DMS153 treated with DMSO at 0.1 percent for 48 hours (cell line): ENCODE results near the gene AP5S1.
A peak's percentile ranks its signal among the peaks of the same experiment; 100 is the strongest.
"Not testable (repeated sequence)": the region's sequence is repeated elsewhere in the genome, so short reads cannot be mapped to it uniquely, and the experiment has no call there.

Experiments used
- DNase-seq: peaks from one replicate; lab custom pipeline; 2025; ENCODE audit not compliant: unreplicated experiment; lab: John Stamatoyannopoulos, UW

AP5S1 gene

DNA sequence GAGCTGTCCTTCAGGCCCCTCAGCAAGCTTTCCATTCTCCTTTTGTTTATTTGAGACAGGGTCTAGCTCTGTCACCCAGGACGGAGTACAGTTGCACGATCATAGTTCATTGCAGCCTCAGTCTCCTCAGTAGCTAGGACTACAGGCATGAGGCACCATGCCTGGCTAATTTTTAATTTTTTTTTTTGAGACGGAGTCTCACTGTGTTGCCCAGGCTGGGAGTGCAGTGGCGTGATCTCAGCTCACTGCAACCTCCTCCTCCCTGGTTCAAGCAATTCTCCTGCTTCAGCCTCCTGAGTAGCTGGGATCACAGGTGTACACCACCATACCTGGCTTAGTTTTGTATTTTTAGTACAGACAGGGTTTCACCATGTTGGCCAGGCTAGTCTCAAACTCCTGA lies 31.1 kb upstream of the AP5S1 start:
- DNase-seq: not testable (repeated sequence)

DNA sequence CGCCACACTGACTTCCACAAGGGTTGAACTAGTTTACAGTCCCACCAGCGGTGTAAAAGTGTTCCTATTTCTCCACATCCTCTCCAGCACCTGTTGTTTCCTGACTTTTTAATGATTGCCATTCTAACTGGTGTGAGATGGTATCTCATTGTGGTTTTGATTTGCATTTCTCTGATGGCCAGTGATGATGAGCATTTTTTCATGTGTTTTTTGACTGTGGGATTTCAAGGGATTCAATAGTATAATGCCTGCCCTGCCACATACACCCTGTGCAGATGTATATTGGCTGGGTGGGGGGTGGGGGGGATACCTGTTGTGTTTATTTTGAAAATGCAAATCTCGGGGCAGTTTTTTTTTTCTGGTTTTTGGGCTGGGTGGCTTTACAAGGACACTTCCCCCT lies 26.2 kb upstream of the AP5S1 start:
- not testable (repeated sequence) for DNase-seq

DNA sequence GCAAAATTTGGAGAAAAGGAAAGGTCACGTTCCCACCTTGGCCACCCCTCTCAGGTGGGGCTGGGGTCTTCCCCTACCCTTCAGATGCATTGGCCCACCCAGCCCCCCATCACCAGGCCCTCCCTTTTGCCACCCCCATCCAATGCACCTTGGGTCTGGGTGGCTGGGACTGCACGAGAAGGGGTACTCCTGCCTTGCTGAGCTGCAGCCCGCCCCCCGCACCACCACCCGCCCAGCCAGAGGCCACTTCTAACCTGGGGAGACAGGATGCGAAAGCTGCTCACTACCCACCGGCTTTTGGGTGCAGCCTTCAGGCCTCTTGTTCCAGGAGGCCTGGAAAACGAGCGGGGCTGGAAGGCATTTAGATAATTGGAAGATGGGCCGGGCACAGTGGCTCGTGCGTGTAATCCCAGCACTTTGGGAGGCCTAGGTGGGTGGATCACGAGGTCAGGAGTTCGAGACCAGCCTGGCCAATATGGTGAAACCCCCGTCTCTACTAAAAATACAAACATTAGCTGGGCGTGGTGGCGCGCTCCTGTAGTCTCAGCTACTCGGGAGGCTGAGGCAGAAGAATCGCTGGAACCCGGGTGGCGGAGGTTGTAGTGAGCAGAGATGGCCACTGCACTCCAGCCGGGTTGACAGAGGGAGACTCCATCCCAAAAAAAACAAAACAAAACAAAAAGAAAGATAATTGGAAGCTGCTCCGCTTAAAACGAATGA lies 25.5 kb upstream of the AP5S1 start:
- DNase-seq: no peak

DNA sequence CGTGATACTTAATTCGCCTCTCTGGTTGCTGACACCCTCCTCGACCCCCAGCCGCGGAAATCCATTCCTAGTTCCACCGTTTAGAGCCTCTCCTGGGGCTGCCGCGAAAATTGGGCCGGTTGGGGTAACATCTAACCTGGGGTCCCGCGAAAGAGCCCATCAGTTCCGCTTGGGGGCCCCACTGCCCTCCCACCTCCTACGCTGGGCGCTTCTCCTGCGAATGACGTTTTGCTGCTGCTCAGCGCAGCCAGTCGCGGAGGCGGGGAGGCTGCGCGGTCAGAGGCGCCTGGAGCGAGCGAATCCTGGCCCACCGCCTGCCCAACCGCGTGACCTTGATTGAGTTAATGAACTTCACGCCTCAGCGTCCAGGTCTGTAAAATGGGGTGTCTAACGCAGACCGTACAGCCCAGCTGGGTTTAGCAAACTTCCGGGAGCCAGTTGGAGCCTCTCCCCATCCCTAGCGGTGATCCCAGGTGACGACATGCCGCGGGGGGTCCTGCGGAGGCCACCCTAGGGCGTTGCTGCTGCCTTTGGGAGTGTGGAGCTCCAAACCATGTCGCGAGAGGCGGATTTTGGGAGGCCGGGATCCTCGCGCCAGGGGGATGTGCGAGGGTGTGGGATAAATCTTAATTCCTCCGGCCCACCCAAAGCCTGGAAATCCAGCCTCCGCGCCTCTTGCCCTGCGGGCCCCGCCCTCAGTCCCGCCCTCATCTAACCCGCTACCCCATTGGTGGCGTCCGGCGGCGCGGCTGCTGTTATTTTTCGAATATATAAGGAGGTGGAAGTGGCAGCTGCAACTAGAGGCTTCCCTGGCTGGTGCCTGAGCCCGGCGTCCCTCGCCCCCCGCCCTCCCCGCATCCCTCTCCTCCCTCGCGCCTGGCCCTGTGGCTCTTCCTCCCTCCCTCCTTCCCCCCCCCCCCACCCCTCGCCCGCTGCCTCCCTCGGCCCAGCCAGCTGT lies 24.6 kb upstream of the AP5S1 start, which contains the start of gene CDC25B:
Gene CDC25B, plus strand, starts transcription at position 800 of the 958 bp plus-strand sequence. CDS start 222 bp downstream, outside the sequence.
- DNase-seq: peak; percentile 88

DNA sequence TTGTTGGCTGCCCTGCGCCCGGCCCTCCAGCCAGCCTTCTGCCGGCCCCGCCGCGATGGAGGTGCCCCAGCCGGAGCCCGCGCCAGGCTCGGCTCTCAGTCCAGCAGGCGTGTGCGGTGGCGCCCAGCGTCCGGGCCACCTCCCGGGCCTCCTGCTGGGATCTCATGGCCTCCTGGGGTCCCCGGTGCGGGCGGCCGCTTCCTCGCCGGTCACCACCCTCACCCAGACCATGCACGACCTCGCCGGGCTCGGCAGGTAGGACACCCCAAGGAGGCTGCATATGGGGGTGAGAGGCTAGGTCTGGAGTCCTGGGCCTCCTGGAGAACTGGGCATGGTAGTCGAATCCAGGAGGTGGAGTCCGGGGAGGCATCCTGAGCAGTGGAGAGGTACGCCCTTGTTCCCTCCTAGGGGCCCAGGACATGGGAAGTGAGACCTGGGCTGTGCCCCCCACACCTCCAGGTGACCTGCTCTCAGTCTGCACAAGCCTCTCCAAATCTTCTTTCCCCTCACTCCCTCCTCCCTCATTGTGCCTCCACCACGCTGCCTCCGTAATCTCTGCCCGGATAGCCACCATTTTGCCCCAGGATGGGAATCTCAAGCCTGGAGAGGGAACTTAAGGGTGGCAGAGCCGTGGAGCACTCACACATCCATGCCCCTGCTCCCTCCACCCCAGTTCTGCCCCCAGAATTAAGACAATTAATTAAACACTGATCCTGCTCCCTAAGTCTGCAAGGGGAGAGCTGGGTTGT lies 23.7 kb upstream of the AP5S1 start:
- DNase-seq: no peak

DNA sequence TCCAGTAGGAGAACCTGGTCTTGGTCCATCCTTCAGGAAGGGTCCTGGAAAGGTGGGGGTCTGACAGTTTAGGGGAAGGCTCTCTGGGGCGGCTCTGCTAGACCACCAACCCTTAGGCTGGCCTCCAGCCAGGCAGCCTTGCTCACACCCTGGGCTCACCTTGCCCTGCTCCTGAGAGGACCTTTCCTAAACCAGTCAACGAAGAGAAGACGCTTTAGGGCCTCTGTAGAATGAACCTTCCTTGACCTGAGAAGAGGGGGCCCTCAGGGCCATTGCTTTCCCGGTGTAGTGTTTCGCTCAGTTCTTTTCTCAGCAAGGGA lies 23.2 kb upstream of the AP5S1 start:
- no peak for DNase-seq

DNA sequence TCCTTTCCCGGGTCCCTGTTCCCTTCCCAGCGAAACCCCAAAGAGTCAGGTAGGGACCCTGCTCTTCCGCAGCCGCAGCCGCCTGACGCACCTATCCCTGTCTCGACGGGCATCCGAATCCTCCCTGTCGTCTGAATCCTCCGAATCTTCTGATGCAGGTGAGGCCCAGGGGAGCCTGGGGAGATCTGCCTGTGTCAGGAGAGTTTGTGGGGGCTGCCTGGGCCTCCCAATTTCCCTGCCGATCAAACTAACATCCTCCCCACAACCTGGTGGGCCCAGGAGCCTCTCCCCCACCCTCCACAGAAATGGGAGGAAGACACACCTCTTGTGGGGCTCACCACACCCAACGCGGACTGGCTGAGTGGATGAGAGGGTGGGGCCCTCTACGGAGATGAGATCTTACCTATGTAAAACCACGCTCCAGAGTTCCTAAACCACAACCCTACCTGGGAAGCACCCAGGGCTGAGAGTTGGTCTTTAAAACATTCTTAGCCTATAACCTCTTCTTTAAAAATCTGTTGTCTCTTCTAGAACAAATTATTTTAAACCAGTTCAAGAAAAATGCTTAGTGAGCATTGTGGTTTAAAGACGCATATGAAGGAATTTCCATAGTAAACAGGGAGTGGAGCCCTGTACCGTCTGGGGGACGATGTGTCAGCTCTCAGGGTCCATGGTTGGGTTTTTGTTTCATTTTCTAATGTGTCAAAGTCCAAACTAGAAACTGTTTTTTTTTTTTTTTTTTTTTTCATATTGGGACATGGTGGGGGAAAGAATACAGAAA lies 22.6 kb upstream of the AP5S1 start:
- DNase-seq: peak; percentile 28

DNA sequence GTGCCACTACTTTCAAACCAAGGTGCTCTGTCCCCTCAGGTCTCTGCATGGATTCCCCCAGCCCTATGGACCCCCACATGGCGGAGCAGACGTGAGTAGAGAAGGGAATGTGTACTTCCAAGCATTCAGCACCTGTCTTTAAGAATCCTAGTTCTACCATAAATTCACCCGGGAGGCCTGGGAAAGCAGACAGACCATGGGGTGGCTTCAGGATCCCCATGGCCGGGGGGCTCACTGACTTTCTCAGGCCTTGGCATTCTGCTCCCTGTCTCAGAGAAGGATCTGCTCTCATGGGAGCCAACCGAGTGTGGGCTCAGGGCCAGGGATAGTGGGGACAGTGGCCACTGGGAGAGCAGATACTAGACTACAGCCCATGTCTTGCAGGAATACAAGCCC lies 22.0 kb upstream of the AP5S1 start:
- DNase-seq: no peak

DNA sequence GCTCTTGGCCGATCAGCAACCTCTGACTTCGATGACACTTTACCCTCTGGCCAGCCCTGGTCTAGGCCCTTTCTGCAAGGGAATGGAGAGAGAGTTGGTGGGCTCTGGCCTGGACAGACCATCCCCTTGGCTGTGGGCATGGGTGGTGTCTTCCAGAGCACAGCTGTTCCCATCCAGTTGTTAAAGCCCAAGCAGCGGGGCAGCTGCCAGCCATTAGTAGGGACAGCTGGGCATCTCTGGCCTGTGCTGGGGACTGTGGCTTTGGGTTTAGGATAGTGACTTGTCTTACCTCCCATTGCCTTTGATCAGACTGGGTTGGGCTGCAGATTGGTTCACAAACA lies 21.5 kb upstream of the AP5S1 start:
- no peak for DNase-seq

DNA sequence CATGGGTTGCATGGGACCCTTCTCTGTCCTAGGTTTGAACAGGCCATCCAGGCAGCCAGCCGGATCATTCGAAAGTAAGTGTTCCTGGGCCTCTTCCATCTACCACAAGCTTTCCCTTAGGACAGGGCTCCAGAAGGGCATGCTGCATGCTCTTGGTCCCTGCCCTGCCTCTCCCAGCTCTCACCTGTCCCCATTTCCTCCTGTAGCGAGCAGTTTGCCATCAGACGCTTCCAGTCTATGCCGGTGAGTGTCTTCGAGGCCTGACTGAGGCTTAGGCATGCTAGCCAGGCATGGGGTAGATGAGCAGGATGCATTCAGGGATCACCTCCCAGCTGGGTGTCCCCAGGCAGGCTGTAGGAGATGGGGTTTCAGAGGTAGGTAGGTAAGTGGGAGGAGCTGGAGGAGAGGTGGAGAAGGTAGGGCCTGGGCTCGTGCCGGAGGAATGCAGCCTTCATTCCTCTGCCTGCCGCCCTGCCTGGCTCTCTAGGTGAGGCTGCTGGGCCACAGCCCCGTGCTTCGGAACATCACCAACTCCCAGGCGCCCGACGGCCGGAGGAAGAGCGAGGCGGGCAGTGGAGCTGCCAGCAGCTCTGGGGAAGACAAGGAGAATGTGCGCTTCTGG lies 20.0 kb upstream of the AP5S1 start:
- no peak for DNase-seq

DNA sequence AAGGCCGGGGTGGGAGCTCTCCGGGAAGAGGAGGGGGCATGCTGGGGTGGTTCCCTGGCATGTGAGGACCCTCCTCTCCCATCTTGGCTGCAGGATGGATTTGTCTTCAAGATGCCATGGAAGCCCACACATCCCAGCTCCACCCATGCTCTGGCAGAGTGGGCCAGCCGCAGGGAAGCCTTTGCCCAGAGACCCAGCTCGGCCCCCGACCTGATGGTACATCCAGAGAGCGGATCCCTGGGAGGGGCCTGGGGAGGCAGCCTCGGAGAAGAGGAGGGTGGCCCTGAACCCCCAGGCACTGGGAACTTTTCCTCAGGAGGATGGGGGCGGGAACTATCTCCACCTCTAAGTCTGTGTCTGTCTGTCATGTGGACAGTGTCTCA lies 19.5 kb upstream of the AP5S1 start:
- no peak for DNase-seq

DNA sequence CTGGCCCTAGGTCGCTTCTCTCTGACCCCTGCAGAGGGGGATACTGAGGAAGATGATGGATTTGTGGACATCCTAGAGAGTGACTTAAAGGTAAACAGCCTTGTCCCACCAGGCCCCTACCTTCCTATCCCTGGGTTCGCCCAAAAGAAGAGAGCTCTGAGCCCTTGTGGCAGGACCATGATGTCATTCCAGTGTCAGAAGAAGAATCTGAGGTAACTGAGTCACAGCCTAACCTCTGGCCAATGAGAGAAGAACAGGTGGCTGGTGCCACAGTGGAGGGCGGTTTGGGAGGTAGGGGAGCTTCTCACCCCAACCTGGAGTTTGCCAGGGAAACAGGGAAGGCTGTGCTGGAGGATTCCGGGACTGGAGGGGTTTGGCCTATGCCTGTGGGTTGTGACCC lies 19.0 kb upstream of the AP5S1 start:
- no peak for DNase-seq

DNA sequence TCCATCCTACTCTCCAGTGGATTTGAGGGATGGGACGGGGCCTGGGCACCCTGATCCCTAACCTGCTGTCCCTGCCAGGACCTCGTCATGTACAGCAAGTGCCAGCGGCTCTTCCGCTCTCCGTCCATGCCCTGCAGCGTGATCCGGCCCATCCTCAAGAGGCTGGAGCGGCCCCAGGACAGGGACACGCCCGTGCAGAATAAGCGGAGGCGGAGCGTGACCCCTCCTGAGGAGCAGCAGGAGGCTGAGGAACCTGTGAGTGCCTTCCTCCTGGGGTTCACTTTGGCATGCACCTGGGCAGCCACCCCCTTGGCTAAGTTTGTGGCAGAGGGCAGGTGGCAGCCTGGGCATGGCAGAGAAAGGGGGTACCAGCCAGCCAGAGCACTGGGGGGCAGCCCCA lies 18.5 kb upstream of the AP5S1 start:
- DNase-seq: no peak

DNA sequence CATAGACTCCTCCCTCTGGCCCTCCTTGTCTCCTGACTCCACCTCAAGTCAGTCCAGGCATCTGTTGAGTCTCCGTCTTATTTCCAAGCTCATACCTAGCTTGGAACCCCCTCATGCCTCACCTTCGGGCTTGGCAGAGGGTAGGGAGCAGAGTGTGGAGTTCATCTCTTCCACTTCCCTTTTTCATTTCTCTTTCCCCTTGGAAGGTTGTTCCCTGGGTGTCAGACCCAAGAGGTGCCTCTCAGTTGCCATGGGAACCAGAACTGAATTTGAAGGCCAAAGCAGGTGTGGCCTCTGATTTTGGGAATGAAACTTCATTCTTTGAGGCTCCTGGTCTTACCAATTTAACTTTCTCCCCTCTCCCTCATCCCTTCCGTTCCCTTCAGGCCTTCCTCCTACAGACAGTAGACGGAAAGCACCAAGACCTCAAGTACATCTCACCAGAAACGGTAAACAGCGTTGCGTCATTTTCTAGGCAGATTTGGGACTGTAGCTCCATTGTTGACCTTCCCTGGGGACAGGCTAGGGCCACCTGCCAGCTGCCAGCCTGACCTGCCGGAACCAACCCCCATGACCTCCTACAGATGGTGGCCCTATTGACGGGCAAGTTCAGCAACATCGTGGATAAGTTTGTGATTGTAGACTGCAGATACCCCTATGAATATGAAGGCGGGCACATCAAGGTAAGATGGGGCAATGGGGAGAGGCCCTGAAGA lies 17.7 kb upstream of the AP5S1 start:
- DNase-seq: no peak

DNA sequence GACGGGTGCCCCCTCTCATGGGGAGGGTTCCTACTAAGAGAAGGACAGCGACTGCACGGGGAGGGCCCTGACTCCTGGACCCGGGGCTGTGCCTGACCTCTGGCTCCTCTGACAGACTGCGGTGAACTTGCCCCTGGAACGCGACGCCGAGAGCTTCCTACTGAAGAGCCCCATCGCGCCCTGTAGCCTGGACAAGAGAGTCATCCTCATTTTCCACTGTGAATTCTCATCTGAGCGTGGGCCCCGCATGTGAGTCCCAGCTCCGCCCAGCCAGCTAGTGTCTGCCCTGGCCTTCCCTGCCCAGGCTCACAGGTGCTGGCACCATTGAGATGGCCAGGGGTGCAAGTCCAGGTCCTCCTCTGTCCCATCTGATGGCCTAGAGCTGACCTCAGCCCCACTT lies 17.1 kb upstream of the AP5S1 start:
- DNase-seq: no peak

DNA sequence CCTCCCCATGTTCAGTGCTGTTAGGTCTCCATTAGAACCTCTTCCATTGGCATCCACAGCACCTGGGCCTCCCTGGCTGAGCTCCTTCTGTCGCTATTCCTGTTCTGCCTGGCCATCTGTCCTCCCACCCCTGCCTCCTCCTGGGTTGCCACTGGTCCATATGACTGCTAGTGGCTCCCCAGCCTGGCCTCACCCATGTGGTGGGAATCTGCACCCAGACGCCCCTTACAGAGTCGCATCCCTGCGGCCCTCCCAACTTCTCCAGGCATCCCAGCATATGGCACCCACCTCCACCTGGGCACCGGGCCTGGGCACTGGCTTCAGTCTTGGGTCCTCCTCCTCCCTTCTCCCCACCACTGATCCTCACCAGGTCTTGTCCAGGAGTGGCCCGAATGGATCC lies 16.5 kb upstream of the AP5S1 start:
- DNase-seq: no peak

DNA sequence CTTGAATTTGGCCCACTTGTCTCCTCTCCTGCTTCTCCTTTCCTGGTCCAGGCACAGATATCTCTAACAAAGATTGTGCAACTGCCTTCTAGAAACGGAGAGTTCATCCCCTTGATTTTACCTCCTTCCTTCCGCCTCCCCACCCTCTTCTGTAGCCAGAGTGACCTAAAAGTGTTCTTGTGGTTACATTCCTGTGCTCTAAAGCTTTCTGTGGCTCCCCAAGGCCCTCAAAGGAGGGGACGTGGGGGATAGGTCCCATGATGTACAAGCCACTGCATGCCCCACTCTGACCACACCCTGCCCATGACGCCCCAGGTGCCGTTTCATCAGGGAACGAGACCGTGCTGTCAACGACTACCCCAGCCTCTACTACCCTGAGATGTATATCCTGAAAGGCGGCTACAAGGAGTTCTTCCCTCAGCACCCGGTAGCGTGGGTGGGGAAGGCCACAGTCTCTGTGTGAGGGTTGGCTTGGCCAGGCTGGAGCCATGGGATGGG lies 16.0 kb upstream of the AP5S1 start:
- no peak for DNase-seq

DNA sequence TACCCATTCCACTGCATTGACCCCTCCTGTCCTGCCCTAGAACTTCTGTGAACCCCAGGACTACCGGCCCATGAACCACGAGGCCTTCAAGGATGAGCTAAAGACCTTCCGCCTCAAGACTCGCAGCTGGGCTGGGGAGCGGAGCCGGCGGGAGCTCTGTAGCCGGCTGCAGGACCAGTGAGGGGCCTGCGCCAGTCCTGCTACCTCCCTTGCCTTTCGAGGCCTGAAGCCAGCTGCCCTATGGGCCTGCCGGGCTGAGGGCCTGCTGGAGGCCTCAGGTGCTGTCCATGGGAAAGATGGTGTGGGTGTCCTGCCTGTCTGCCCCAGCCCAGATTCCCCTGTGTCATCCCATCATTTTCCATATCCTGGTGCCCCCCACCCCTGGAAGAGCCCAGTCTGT lies 15.6 kb upstream of the AP5S1 start:
- DNase-seq: no peak

DNA sequence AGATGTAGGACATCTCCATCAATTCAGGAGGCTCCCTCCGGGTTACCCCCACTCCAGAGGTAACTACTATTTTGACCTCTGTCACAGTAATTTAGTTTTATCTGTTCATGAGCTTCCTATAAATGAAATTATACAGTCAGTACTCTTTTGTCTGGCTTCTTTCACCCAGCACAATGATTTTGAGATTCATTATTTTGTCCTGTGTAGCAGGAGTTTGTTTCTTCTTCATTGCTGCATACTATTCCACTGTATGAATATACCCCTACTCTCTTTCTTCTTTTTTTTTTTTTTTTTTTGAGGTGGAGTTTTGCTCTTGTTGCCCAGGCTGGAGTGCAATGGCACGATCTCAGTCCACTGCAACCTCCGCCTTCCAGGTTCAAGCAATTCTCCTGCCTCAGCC lies 11.8 kb upstream of the AP5S1 start:
- DNase-seq: no peak
